A549 (cell line): Measurements from ENCODE around the gene DCBLD2. TPM values are rescaled to one million over a fixed set of nuclear protein-coding genes. Genes with fewer than 3 reads are reported as not detected.

ENCODE experiments used
- ATAC-seq, 2 experiments: fragments of 200-7000 bp in 1 of 2; fragments of >200 bp in 1 of 2; cut with Nextera tagmentation in 1 of 2; cut with Tn5 transposase in 1 of 2; 3 replicates each; pipeline versions ENCODE4 v1.8.0 to v1.9.1; 2018 to 2020; ENCODE audit warnings: mild to moderate bottlenecking in 1 of 2, moderate library complexity in 1 of 2
- CTCF ChIA-PET: fragments of 300-600 bp; sonication (Branson Sonifier 250); formaldehyde crosslinking; extraction: SDS; loops from one replicate; lab custom pipeline; 2021; ENCODE audit warnings: antibody characterized with exemption, inconsistent platforms; lab: Yijun Ruan, JAX
- POLR2A ChIA-PET: fragments of 350-600 bp; formaldehyde crosslinking; extraction: SDS; loops from one replicate; lab custom pipeline; 2021; ENCODE audit warnings: antibody characterized with exemption, inconsistent platforms; lab: Yijun Ruan, JAX
- DNase-seq, 2 experiments: peaks; one replicate each; pipeline versions ENCODE4 v3.0.0 to v3.0.0-alpha.2; 2011 to 2016; ENCODE audit warnings: low read depth in 1 of 2, low spot score in 1 of 2
- FAIRE-seq: peaks from 2 replicates; lab custom pipeline; 2011; peaks lifted over from hg19 to GRCh38; lab: Jason Lieb, UNC
- H3K27ac ChIP-seq, 2 experiments: fragments of >200 bp; sonication (Bioruptor Twin); formaldehyde crosslinking; 3 replicates each; pipeline ENCODE4 v1.5.1; 2016 to 2017
- H3K4me1 ChIP-seq: fragments of >200 bp; sonication (Bioruptor Twin); formaldehyde crosslinking; 3 replicates; pipeline ENCODE4 v1.6.1; 2016
- H3K4me2 ChIP-seq: fragments of >200 bp; sonication (Bioruptor Twin); formaldehyde crosslinking; 3 replicates; pipeline ENCODE4 v1.6.1; 2016
- H3K4me3 ChIP-seq: fragments of >200 bp; sonication (Bioruptor Twin); formaldehyde crosslinking; 3 replicates; pipeline ENCODE4 v1.5.1; 2016
- H3K9me3 ChIP-seq: fragments of >200 bp; sonication (Bioruptor Twin); formaldehyde crosslinking; 3 replicates; pipeline ENCODE4 v1.6.1; 2016
- CBX2 ChIP-seq: fragments of 200-600 bp; sonication (generic); IDR thresholded peaks from 2 replicates; pipeline ENCODE4 v1.6.1; 2016; ENCODE audit warnings: low read depth, mild to moderate bottlenecking, borderline replicate concordance
- CHD2 ChIP-seq: fragments of 150-350 bp; IDR thresholded peaks from 2 replicates; pipeline ENCODE4 v1.6.1; 2014; ENCODE audit warnings: low read length; ENCODE audit not compliant: partially characterized antibody
- E2F6 ChIP-seq: IDR thresholded peaks from 2 replicates; pipeline ENCODE4 v1.6.1; 2012; ENCODE audit warnings: low read depth, borderline replicate concordance
- FOSB ChIP-seq: fragments of 250-450 bp; sonication (Bioruptor Pico); IDR thresholded peaks from 2 replicates; pipeline ENCODE4 v1.5.0; 2020; ENCODE audit warnings: mild to moderate bottlenecking, moderate library complexity
- FOXS1 ChIP-seq: fragments of 250-450 bp; sonication (Bioruptor Pico); IDR thresholded peaks from 2 replicates; pipeline ENCODE4 v1.5.0; 2020; ENCODE audit warnings: mild to moderate bottlenecking, moderate library complexity
- HDAC2 ChIP-seq: fragments of 200-600 bp; sonication (generic); IDR thresholded peaks from 2 replicates; pipeline ENCODE4 v1.6.1; 2016
- HES2 ChIP-seq: fragments of >200 bp; sonication (Bioruptor Twin); formaldehyde crosslinking; IDR thresholded peaks from 2 replicates; pipeline ENCODE4 v1.6.1; 2016
- HEYL ChIP-seq: fragments of 250-450 bp; sonication (Bioruptor Pico); IDR thresholded peaks from 2 replicates; pipeline ENCODE4 v1.8.0; 2021; ENCODE audit warnings: mild to moderate bottlenecking, moderate library complexity
- HOXB5 ChIP-seq: fragments of 250-450 bp; sonication (Bioruptor Pico); IDR thresholded peaks from 2 replicates; pipeline ENCODE4 v1.5.0; 2020; ENCODE audit warnings: mild to moderate bottlenecking, moderate library complexity
- MAFK ChIP-seq: fragments of 450-650 bp; IDR thresholded peaks from 2 replicates; pipeline ENCODE4 v1.6.1; 2014; ENCODE audit not compliant: partially characterized antibody
- NR3C1 ChIP-seq: fragments of >200 bp; sonication (Bioruptor Twin); formaldehyde crosslinking; IDR thresholded peaks from 3 replicates; pipeline ENCODE4 v1.6.1; 2017
- RAD21 ChIP-seq, 2 experiments: fragments of >200 bp in 1 of 2; sonication (Bioruptor Twin) in 1 of 2; formaldehyde crosslinking in 1 of 2; IDR thresholded peaks in 1 of 2; conservative IDR thresholded peaks in 1 of 2; 2 replicates in 1 of 2; 3 replicates in 1 of 2; pipeline ENCODE4 v1.6.1; 2012 to 2018; ENCODE audit warnings: inconsistent platforms in 1 of 2
- RARB ChIP-seq: fragments of 250-450 bp; sonication (Bioruptor Pico); IDR thresholded peaks from 2 replicates; pipeline ENCODE4 v1.8.0; 2021; ENCODE audit warnings: mild to moderate bottlenecking, moderate library complexity
- RNF2 ChIP-seq: fragments of 200-600 bp; sonication (generic); IDR thresholded peaks from 2 replicates; pipeline ENCODE4 v1.6.1; 2016; ENCODE audit warnings: low read depth, mild to moderate bottlenecking, antibody characterized with exemption, moderate library complexity, borderline replicate concordance
- SMC3 ChIP-seq: fragments of >200 bp; sonication (Bioruptor Twin); formaldehyde crosslinking; IDR thresholded peaks from 3 replicates; pipeline ENCODE4 v1.6.1; 2018; ENCODE audit warnings: inconsistent platforms
- SREBF2 ChIP-seq: fragments of 450-650 bp; IDR thresholded peaks from 2 replicates; pipeline ENCODE4 v1.6.1; 2014; ENCODE audit warnings: mild to moderate bottlenecking, moderate library complexity
- TFCP2L1 ChIP-seq: fragments of 250-450 bp; sonication (Bioruptor Pico); IDR thresholded peaks from 2 replicates; pipeline ENCODE4 v1.5.0; 2021; ENCODE audit warnings: mild to moderate bottlenecking
- WGBS: methylation state at CpG from one replicate; pipeline ENCODE4 v1.1.6; 2017; ENCODE audit errors: missing lambda C conversion rate; 5-methylcytosine and 5-hydroxymethylcytosine counted together
- polyA plus RNA-seq, 4 experiments: library from polyadenylated mRNA; depleted of rRNA in 3 of 4; stranded (reverse); fragments of >200 nt; fragmentation: RNase III in 1 of 4; extraction: RNeasy Plus Mini Kit Qiagen cat#74134 plus additional on column Dnase treatment in 1 of 4; gene quantifications; 2 replicates in 3 of 4; 3 replicates in 1 of 4; pipeline ENCODE4 v1.2.3, GENCODE V29; 2011 to 2017
- TF ChIP-seq, protein P1 (sequence below): IDR thresholded peaks from 2 replicates; pipeline ENCODE4 v1.6.1; 2012
- TF ChIP-seq, protein P2 (sequence below): fragments of 250-450 bp; sonication (Bioruptor Pico); IDR thresholded peaks from 2 replicates; pipeline ENCODE4 v1.5.0; 2020; ENCODE audit warnings: low read depth, mild to moderate bottlenecking, moderate library complexity
- TF ChIP-seq, protein P3 (sequence below): fragments of 250-450 bp; sonication (Bioruptor Pico); IDR thresholded peaks from 2 replicates; pipeline ENCODE4 v1.5.0; 2021; ENCODE audit warnings: mild to moderate bottlenecking, moderate library complexity, borderline replicate concordance

DCBLD2 gene
- polyA plus RNA-seq, 2 of the 4 experiments (the other 2 are of a cell fraction), result 266 to 623 TPM

- Histone ChIP-seq H3K4me3 (0 out of 3 replicates have a peak overlapping the region, but pooled peaks have one; percentile 0), H3K27ac (peak overlapping the region; percentile 92 to 93), H3K4me1 (peaks cover 45% of the 10 kb centered on the region), H3K9me3 (peaks cover 12% of the 10 kb centered on the region; the same call in 2 of the 3 replicates), H3K4me2 (peak overlapping the region; percentile 92)
- DNase-seq, result no peak
- 85% methylated on average over 11 of the region's 11 CpGs for whole genome bisulfite sequencing
- no peak for TF ChIP-seq HDAC2
- TF ChIP-seq RAD21 (conservative IDR thresholded peaks at IDR 0.05 in 1 of 2, IDR thresholded peaks at IDR 0.05 in 1 of 2), result peak in 1 of 2 experiments; percentile 17; a peak in 1 of 5 replicates
- ChIA-PET POLR2A (interaction anchor here (0.9 to 9.9 kb wide), 2 partner anchors 19 to 80 kb away, joined by 3 to 146 read pairs; no protein-coding TSS in a partner anchor), CTCF (interaction anchor here (0.8 to 2.1 kb wide), 5 partner anchors 10 to 89 kb away, joined by 3 to 8 read pairs (median 5); no protein-coding TSS in a partner anchor)
- no peak for ATAC-seq
- peak; percentile 70 for FAIRE-seq
Observed at GRCh38 chr3:98903705-98904481, 2.4 kb upstream of the DCBLD2 start.

- H3K4me2 ChIP-seq, result peak overlapping the region; percentile 92
- peak overlapping the region; percentile 92 to 93 for H3K27ac ChIP-seq
- FAIRE-seq (no peak), ATAC-seq (no peak), DNase-seq (peak; percentile 52 to 59)
- WGBS, result 23% methylated on average over 3 of the region's 3 CpGs
- ChIA-PET CTCF (interaction anchor here (0.8 to 2.1 kb wide), 5 partner anchors 11 to 91 kb away, joined by 4 to 17 read pairs (median 6); no protein-coding TSS in a partner anchor), POLR2A (interaction anchor here (0.9 to 9.9 kb wide), 6 partner anchors 10 to 81 kb away, joined by 3 to 146 read pairs (median 44); no protein-coding TSS in a partner anchor)
- no peak for TF ChIP-seq RARB (CRISPR knock-in tag)
- TF ChIP-seq NR3C1, result no peak
- no peak for TF ChIP-seq E2F6
- TF ChIP-seq HEYL, result no peak
- TF ChIP-seq, protein P1, sequence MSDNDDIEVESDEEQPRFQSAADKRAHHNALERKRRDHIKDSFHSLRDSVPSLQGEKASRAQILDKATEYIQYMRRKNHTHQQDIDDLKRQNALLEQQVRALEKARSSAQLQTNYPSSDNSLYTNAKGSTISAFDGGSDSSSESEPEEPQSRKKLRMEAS, result no peak
- TF ChIP-seq FOXS1, result no peak
- no peak for TF ChIP-seq CHD2
- no peak for TF ChIP-seq HOXB5 (CRISPR knock-in tag)
- TF ChIP-seq SMC3, result no peak
- no peak for TF ChIP-seq FOSB (CRISPR knock-in tag)
- TF ChIP-seq RNF2, result no peak
- TF ChIP-seq, protein P2, sequence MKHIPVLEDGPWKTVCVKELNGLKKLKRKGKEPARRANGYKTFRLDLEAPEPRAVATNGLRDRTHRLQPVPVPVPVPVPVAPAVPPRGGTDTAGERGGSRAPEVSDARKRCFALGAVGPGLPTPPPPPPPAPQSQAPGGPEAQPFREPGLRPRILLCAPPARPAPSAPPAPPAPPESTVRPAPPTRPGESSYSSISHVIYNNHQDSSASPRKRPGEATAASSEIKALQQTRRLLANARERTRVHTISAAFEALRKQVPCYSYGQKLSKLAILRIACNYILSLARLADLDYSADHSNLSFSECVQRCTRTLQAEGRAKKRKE, result no peak
- no peak for TF ChIP-seq HES2
- no peak for TF ChIP-seq SREBF2
- no peak for TF ChIP-seq MAFK
- no peak for TF ChIP-seq CBX2
- TF ChIP-seq TFCP2L1 (CRISPR knock-in tag), result no peak
- peaks cover 45% of the 10 kb centered on the region for H3K4me1 ChIP-seq
- H3K4me3 ChIP-seq, result peak overlapping the region; percentile 52
- H3K9me3 ChIP-seq, result peaks cover 5% of the 10 kb centered on the region; the same call in 2 of the 3 replicates
Observed at GRCh38 chr3:98903099-98903498, 1.6 kb upstream of the DCBLD2 start.

DNA sequence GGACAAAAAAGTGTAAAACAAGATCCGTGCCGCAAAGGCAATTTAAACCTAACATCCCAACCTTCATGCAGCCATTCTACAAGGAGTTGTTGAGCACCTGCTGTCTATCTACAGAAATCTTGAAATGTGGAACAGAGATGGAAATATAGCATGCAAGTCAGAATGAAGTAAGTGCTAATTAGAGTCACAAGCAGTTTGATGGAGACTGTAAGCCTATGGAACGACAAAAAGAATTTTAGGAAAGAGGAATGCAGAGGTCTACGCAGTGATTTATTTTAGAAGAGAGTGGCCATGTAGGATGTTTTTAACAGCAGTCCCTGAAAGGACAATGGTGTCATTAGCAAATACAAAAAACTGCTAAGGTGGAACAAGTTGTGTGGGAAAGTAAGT is 851 bp upstream of the DCBLD2 start:
- peaks cover 42% of the 10 kb centered on the region for H3K4me1 ChIP-seq
- H3K4me2 ChIP-seq, result peak overlapping the region; percentile 92
- POLR2A ChIA-PET, result interaction anchor here (0.7 to 9.9 kb wide), 17 partner anchors 10 to 1358 kb away, joined by 3 to 146 read pairs (median 17); partner anchors contain the start of gene TBC1D23
- FAIRE-seq (peak; percentile 13), DNase-seq (no peak)
- no peak for TF ChIP-seq MAFK
- TF ChIP-seq, protein P3, sequence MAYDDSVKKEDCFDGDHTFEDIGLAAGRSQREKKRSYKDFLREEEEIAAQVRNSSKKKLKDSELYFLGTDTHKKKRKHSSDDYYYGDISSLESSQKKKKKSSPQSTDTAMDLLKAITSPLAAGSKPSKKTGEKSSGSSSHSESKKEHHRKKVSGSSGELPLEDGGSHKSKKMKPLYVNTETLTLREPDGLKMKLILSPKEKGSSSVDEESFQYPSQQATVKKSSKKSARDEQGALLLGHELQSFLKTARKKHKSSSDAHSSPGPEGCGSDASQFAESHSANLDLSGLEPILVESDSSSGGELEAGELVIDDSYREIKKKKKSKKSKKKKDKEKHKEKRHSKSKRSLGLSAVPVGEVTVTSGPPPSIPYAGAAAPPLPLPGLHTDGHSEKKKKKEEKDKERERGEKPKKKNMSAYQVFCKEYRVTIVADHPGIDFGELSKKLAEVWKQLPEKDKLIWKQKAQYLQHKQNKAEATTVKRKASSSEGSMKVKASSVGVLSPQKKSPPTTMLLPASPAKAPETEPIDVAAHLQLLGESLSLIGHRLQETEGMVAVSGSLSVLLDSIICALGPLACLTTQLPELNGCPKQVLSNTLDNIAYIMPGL (CRISPR knock-in tag), result no peak
- TF ChIP-seq, all 56 proteins: peak for 0
- WGBS, result 10% methylated on average over 4 of the region's 4 CpGs
- no peak for ATAC-seq
- CTCF ChIA-PET, result interaction anchor here (1.1 to 2.1 kb wide), 8 partner anchors 11 to 92 kb away, joined by 3 to 17 read pairs (median 5); no protein-coding TSS in a partner anchor
- Histone ChIP-seq H3K27ac (peak overlapping the region; percentile 92 to 93), H3K9me3 (no peaks in the 10 kb centered on the region), H3K4me3 (peak overlapping the region; percentile 52)
